Measurements from ENCODE around the gene PTGER4.

DNA sequence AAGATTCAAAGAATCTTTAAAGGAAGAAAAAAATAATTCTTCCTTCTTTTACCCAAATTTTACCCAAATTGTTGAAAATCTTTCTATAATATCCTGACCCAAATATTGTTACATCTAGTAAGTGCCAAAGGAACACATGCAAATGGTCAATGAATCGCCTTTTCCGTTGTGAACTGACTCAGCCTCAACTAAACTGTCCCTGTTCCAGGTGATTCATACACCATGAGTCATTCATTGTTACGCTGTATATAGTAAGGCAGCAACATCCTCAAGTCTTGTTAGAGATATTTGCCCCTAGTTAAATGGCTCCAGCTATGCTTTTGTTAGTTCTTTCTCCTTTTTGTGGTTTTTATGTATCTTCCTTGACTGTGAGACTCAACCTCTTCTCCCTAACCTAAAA lies 9.7 kb downstream of the PTGER4 start:
- no peak for TF ChIP-seq POLR2A (IDR thresholded peaks at IDR 0.05)
- TF ChIP-seq, protein P1, sequence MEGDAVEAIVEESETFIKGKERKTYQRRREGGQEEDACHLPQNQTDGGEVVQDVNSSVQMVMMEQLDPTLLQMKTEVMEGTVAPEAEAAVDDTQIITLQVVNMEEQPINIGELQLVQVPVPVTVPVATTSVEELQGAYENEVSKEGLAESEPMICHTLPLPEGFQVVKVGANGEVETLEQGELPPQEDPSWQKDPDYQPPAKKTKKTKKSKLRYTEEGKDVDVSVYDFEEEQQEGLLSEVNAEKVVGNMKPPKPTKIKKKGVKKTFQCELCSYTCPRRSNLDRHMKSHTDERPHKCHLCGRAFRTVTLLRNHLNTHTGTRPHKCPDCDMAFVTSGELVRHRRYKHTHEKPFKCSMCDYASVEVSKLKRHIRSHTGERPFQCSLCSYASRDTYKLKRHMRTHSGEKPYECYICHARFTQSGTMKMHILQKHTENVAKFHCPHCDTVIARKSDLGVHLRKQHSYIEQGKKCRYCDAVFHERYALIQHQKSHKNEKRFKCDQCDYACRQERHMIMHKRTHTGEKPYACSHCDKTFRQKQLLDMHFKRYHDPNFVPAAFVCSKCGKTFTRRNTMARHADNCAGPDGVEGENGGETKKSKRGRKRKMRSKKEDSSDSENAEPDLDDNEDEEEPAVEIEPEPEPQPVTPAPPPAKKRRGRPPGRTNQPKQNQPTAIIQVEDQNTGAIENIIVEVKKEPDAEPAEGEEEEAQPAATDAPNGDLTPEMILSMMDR (IDR thresholded peaks at IDR 0.05) = no peak
- no peak for TF ChIP-seq EP300 (IDR thresholded peaks at IDR 0.05)
